HL-60/S4 (cell line): ENCODE results near the gene MRFAP1.
"Not testable (repeated sequence)": the region's sequence is repeated elsewhere in the genome, so short reads cannot be mapped to it uniquely, and the experiment has no call there.

Source experiments
- in situ Hi-C: fragments of 300-500 bp; cut with MboI; formaldehyde crosslinking; loops from 2 replicates; pipeline ENCODE4 v1.14.3; 2022; ENCODE audit warnings: low sequenced_read_pairs

MRFAP1 gene

GRCh38 chr4:6609415-6610079, 30.9 kb upstream of the MRFAP1 start:
- in situ Hi-C loops: no loop called here

GRCh38 chr4:6610856-6611430, 29.5 kb upstream of the MRFAP1 start:
- in situ Hi-C loops: no loop called here

- in situ Hi-C loops: no loop called here
Measured at GRCh38 chr4:6612961-6613675, 27.4 kb upstream of the MRFAP1 start.

GRCh38 chr4:6613676-6614651, 26.5 kb upstream of the MRFAP1 start:
- in situ Hi-C loops: no loop called here

GRCh38 chr4:6614701-6615230, 25.7 kb upstream of the MRFAP1 start:
- in situ Hi-C loops: no loop called here

GRCh38 chr4:6616087-6616995, 24.1 kb upstream of the MRFAP1 start:
- in situ Hi-C loops: no loop called here

- in situ Hi-C loops: no loop called here
Measured at GRCh38 chr4:6617246-6617645, 23.2 kb upstream of the MRFAP1 start.

- in situ Hi-C loops: no loop called here
Measured at GRCh38 chr4:6618386-6619115, 21.9 kb upstream of the MRFAP1 start.

- in situ Hi-C loops: no loop called here
Measured at GRCh38 chr4:6619116-6619465, 21.4 kb upstream of the MRFAP1 start.

- in situ Hi-C loops: no loop called here
Measured at GRCh38 chr4:6619466-6620255, 20.8 kb upstream of the MRFAP1 start.

GRCh38 chr4:6620296-6620695, 20.2 kb upstream of the MRFAP1 start:
- in situ Hi-C loops: no loop called here

GRCh38 chr4:6620891-6621555, 19.5 kb upstream of the MRFAP1 start:
- in situ Hi-C loops: no loop called here

- in situ Hi-C loops: no loop called here
Measured at GRCh38 chr4:6621556-6621927, 18.9 kb upstream of the MRFAP1 start.

- in situ Hi-C loops: no loop called here
Measured at GRCh38 chr4:6622744-6623143, 17.7 kb upstream of the MRFAP1 start.

GRCh38 chr4:6625256-6625655, 15.2 kb upstream of the MRFAP1 start:
- in situ Hi-C loops: no loop called here

GRCh38 chr4:6626066-6626465, 14.4 kb upstream of the MRFAP1 start:
- in situ Hi-C loops: no loop called here

GRCh38 chr4:6627832-6628231, 12.7 kb upstream of the MRFAP1 start:
- in situ Hi-C loops: no loop called here

- in situ Hi-C loops: not testable (repeated sequence)
Measured at GRCh38 chr4:6628484-6628883, 12.0 kb upstream of the MRFAP1 start.
